CD4-positive, alpha-beta memory T cell (primary cell): ENCODE results near the gene FOXJ3. TPM values are rescaled to one million over a fixed set of nuclear protein-coding genes. Genes with fewer than 3 reads are reported as not detected.
A peak's percentile ranks its signal among the peaks of the same experiment; 100 is the strongest.

ENCODE experiments used
- CTCF ChIA-PET: fragments of 350-600 bp; sonication (Branson Sonifier 250); formaldehyde crosslinking; loops from one replicate; lab custom pipeline; 2021; ENCODE audit warnings: inconsistent platforms; ENCODE audit not compliant: partially characterized antibody; lab: Charles Lee
- POLR2A ChIA-PET: fragments of 350-600 bp; sonication (Branson Sonifier 250); formaldehyde crosslinking; loops from one replicate; lab custom pipeline; 2021; ENCODE audit not compliant: partially characterized antibody; lab: Charles Lee
- DNase-seq, 5 donors: peaks; one replicate each; pipeline versions ENCODE4 v3.0.0 to v3.0.0-alpha.2; 2020 to 2022; ENCODE audit warnings: mixed read lengths in 1 of 5
- H3K27ac ChIP-seq: one replicate; pipeline ENCODE4 v1.7.0; 2013; ENCODE audit warnings: low read depth, low read length
- H3K27me3 ChIP-seq: 2 replicates; pipeline ENCODE4 v1.7.0; 2013; ENCODE audit warnings: mild to moderate bottlenecking, low read length, moderate library complexity; ENCODE audit not compliant: insufficient read depth
- H3K36me3 ChIP-seq: 2 replicates; pipeline ENCODE4 v1.7.0; 2013; ENCODE audit warnings: mild to moderate bottlenecking, low read length, moderate library complexity; ENCODE audit not compliant: insufficient read depth
- H3K4me1 ChIP-seq: 2 replicates; pipeline ENCODE4 v1.7.0; 2013; ENCODE audit warnings: mild to moderate bottlenecking, low read length, moderate library complexity; ENCODE audit not compliant: insufficient read depth
- H3K4me3 ChIP-seq, 2 donors: one replicate each; pipeline ENCODE4 v1.7.0; 2013; ENCODE audit warnings: low read length in 2 of 2, mild to moderate bottlenecking in 1 of 2
- H3K9me3 ChIP-seq, 2 donors: one replicate each; pipeline ENCODE4 v1.7.0; 2013; ENCODE audit warnings: low read length in 2 of 2, control low read depth in 1 of 2; ENCODE audit not compliant: control insufficient read depth in 1 of 2
- H3K27ac Mint-ChIP-seq, 7 donors: one replicate each; pipeline ENCODE4 v1.8.0; 2020 to 2021; ENCODE audit warnings: mixed read lengths in 7 of 7, mild to moderate bottlenecking in 6 of 7, inconsistent platforms in 3 of 7, moderate library complexity in 3 of 7
- H3K27me3 Mint-ChIP-seq, 2 donors: one replicate each; pipeline ENCODE4 v1.8.0; 2020 to 2021; ENCODE audit warnings: mixed read lengths in 2 of 2
- H3K36me3 Mint-ChIP-seq, 2 donors: one replicate each; pipeline ENCODE4 v1.8.0; 2020 to 2021; ENCODE audit warnings: mixed read lengths in 2 of 2, inconsistent platforms in 1 of 2, mild to moderate bottlenecking in 1 of 2
- H3K4me1 Mint-ChIP-seq, 4 donors: one replicate each; pipeline ENCODE4 v1.8.0; 2020 to 2021; ENCODE audit warnings: mixed read lengths in 4 of 4, mild to moderate bottlenecking in 1 of 4
- H3K4me3 Mint-ChIP-seq, 8 donors: one replicate each; pipeline ENCODE4 v1.8.0; 2020 to 2021; ENCODE audit warnings: mixed read lengths in 8 of 8, mild to moderate bottlenecking in 7 of 8, moderate library complexity in 6 of 8, inconsistent platforms in 3 of 8
- H3K9me3 Mint-ChIP-seq, 8 donors: one replicate each; pipeline ENCODE4 v1.8.0; 2020 to 2021; ENCODE audit warnings: mixed read lengths in 8 of 8, mild to moderate bottlenecking in 5 of 8, inconsistent platforms in 3 of 8, moderate library complexity in 1 of 8
- intact Hi-C: fragments of 100-400 bp; cut with micrococcal nuclease; formaldehyde crosslinking; loops from one replicate; pipeline ENCODE4 v1.15.1; 2023
- polyA plus RNA-seq, 2 donors: library from polyadenylated mRNA; unstranded; fragments of 300-500 nt; fragmentation: Illumina TruSeq; gene quantifications; one replicate each; pipeline ENCODE4 v1.2.3, GENCODE V29; 2021
- total RNA-seq, 2 experiments: library from RNA; stranded (reverse); gene quantifications; one replicate each; pipeline ENCODE4 v1.2.3, GENCODE V29; 2021

The FOXJ3 gene
- total and polyA plus RNA-seq, 4 experiments from 2014 or later: 23.7 to 102 (median 72.0) TPM

GRCh38 chr1:42313970-42314369 is 21.1 kb downstream of the FOXJ3 start:
- Histone ChIP-seq H3K36me3 (peaks cover 6% of the 10 kb centered on the region), H3K4me3 (no peak overlapping the region), H3K27ac (no peak overlapping the region), H3K4me1 (peaks cover 76% of the 10 kb centered on the region), H3K27me3 (no peaks in the 10 kb centered on the region), H3K9me3 (no peaks in the 10 kb centered on the region)
- peaks cover 66 to 93% (median 83%) of the 10 kb centered on the region in 4 donors for H3K4me1 Mint-ChIP-seq
- peak overlapping the region in 1 of 7 donors; percentile 70 for H3K27ac Mint-ChIP-seq
- intact Hi-C loops: loop anchor here (2.0 to 10.0 kb wide), 2 partner anchors 143 to 261 kb away; partner anchors contain the start of genes PPCS and ZMYND12
- POLR2A ChIA-PET: interaction anchor here (0.8 to 1.4 kb wide), 2 partner anchors 20 to 32 kb away, joined by 3 read pairs; no protein-coding TSS in a partner anchor
- H3K27me3 Mint-ChIP-seq: no peaks in the 10 kb centered on the region
- CTCF ChIA-PET: no interaction called here
- DNase-seq: no peak
- peaks cover 0 to 2% (median 0%) of the 10 kb centered on the region in 8 donors for H3K9me3 Mint-ChIP-seq
- H3K4me3 Mint-ChIP-seq: peak overlapping the region in 1 of 8 donors; percentile 35
- peaks cover 16 to 18% of the 10 kb centered on the region in 2 donors for H3K36me3 Mint-ChIP-seq

- Histone ChIP-seq H3K27me3 (no peaks in the 10 kb centered on the region), H3K27ac (no peak overlapping the region), H3K4me1 (peaks cover 70% of the 10 kb centered on the region), H3K36me3 (peaks cover 6% of the 10 kb centered on the region), H3K9me3 (no peaks in the 10 kb centered on the region), H3K4me3 (no peak overlapping the region)
- Mint-ChIP-seq H3K27ac (peak overlapping the region in 2 of 7 donors; percentile 10 to 28), H3K9me3 (peaks cover 0 to 2% (median 0%) of the 10 kb centered on the region in 8 donors), H3K36me3 (peaks cover 22 to 27% of the 10 kb centered on the region in 2 donors), H3K4me3 (no peak overlapping the region), H3K4me1 (peaks cover 66 to 90% (median 80%) of the 10 kb centered on the region in 4 donors), H3K27me3 (no peaks in the 10 kb centered on the region)
- intact Hi-C loops: loop anchor here (10.0 kb wide), 1 partner anchor 262 kb away; no protein-coding TSS in a partner anchor
- ChIA-PET CTCF (no interaction called here), POLR2A (no interaction called here)
- DNase-seq: no peak
These were observed 22.3 kb downstream of the FOXJ3 start for GRCh38 chr1:42312576-42313212.

- POLR2A ChIA-PET: interaction anchor here (0.6 kb wide), 1 partner anchor 95 kb away, joined by 3 read pairs; no protein-coding TSS in a partner anchor
- Mint-ChIP-seq H3K4me1 (peaks cover 65 to 88% (median 74%) of the 10 kb centered on the region in 4 donors), H3K4me3 (no peak overlapping the region), H3K9me3 (peaks cover 0 to 2% (median 0%) of the 10 kb centered on the region in 8 donors), H3K27ac (no peak overlapping the region), H3K27me3 (no peaks in the 10 kb centered on the region), H3K36me3 (peaks cover 22 to 30% of the 10 kb centered on the region in 2 donors)
- Histone ChIP-seq H3K36me3 (peaks cover 6% of the 10 kb centered on the region), H3K4me3 (no peak overlapping the region), H3K9me3 (no peaks in the 10 kb centered on the region), H3K27me3 (no peaks in the 10 kb centered on the region), H3K27ac (no peak overlapping the region), H3K4me1 (peaks cover 64% of the 10 kb centered on the region)
- no peak for DNase-seq
- CTCF ChIA-PET: interaction anchor here (1.0 kb wide), 1 partner anchor 139 kb away, joined by 3 read pairs; no protein-coding TSS in a partner anchor
- intact Hi-C loops: loop anchor here (10.0 kb wide), 1 partner anchor 263 kb away; no protein-coding TSS in a partner anchor
These were observed 23.1 kb downstream of the FOXJ3 start for GRCh38 chr1:42311897-42312296.

- H3K4me1 Mint-ChIP-seq: peaks cover 60 to 86% (median 69%) of the 10 kb centered on the region in 4 donors
These were observed 23.9 kb downstream of the FOXJ3 start for GRCh38 chr1:42311138-42311537.

DNA sequence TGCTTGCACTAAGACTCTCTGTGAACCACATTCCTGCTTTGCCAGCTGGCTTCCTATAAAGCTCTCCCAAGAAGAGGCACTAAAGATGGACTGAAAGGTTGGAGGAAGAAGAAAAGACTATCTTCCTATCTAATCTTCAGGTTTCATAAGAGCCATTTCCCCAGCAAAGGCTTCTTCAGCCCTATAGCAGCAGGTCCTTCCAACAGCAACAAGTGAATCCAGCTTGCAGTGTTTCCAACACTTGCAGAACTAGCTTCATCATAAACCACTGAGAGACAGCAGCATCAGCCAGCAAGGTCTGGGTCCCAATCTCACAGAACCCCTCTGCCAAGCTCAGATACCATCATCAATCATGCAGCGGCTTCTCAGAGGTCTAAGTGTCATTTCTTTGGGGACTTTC is 28.1 kb downstream of the FOXJ3 start:
- intact Hi-C loops: no loop called here
- peaks cover 41 to 53% of the 10 kb centered on the region in 2 donors for H3K36me3 Mint-ChIP-seq
- peaks cover 0 to 3% (median under 1%) of the 10 kb centered on the region in 8 donors for H3K9me3 Mint-ChIP-seq
- CTCF ChIA-PET: interaction anchor here (1.0 kb wide), 1 partner anchor 38 kb away, joined by 3 read pairs; no protein-coding TSS in a partner anchor
- Histone ChIP-seq H3K4me3 (no peak overlapping the region), H3K27ac (no peak overlapping the region), H3K9me3 (no peaks in the 10 kb centered on the region), H3K36me3 (peaks cover 6% of the 10 kb centered on the region), H3K4me1 (peaks cover 22% of the 10 kb centered on the region), H3K27me3 (no peaks in the 10 kb centered on the region)
- H3K4me1 Mint-ChIP-seq: peaks cover 48 to 77% (median 57%) of the 10 kb centered on the region in 4 donors
- DNase-seq: no peak
- POLR2A ChIA-PET: no interaction called here
- no peak overlapping the region for H3K4me3 Mint-ChIP-seq
- H3K27me3 Mint-ChIP-seq: no peaks in the 10 kb centered on the region
- H3K27ac Mint-ChIP-seq: peak overlapping the region in 1 of 7 donors; percentile 21

More at GRCh38 chr1:42311138-42311537, 23.9 kb downstream of the FOXJ3 start:
- peak overlapping the region in 2 of 7 donors; percentile 6 to 69 for H3K27ac Mint-ChIP-seq
- DNase-seq: no peak
- H3K4me3 ChIP-seq: no peak overlapping the region
- no peak overlapping the region for H3K27ac ChIP-seq
- intact Hi-C loops: loop anchor here (10.0 kb wide), 1 partner anchor 264 kb away; no protein-coding TSS in a partner anchor
- H3K27me3 ChIP-seq: no peaks in the 10 kb centered on the region
- ChIA-PET POLR2A (interaction anchor here (0.6 to 0.7 kb wide), 2 partner anchors 9 to 96 kb away, joined by 3 read pairs; no protein-coding TSS in a partner anchor), CTCF (interaction anchor here (1.0 kb wide), 1 partner anchor 138 kb away, joined by 3 read pairs; no protein-coding TSS in a partner anchor)
- no peak overlapping the region for H3K4me3 Mint-ChIP-seq
- peaks cover 0 to 2% (median 0%) of the 10 kb centered on the region in 8 donors for H3K9me3 Mint-ChIP-seq
- H3K27me3 Mint-ChIP-seq: no peaks in the 10 kb centered on the region
- peaks cover 22 to 32% of the 10 kb centered on the region in 2 donors for H3K36me3 Mint-ChIP-seq
- peaks cover 60% of the 10 kb centered on the region for H3K4me1 ChIP-seq
- no peaks in the 10 kb centered on the region for H3K9me3 ChIP-seq
- peaks cover 6% of the 10 kb centered on the region for H3K36me3 ChIP-seq

- no peak overlapping the region for H3K27ac Mint-ChIP-seq
- DNase-seq: no peak
- H3K27me3 Mint-ChIP-seq: no peaks in the 10 kb centered on the region
- peaks cover 43 to 55% of the 10 kb centered on the region in 2 donors for H3K36me3 Mint-ChIP-seq
- Histone ChIP-seq H3K4me3 (no peak overlapping the region), H3K4me1 (peaks cover 15% of the 10 kb centered on the region), H3K9me3 (no peaks in the 10 kb centered on the region), H3K27ac (no peak overlapping the region), H3K36me3 (peaks cover 6% of the 10 kb centered on the region), H3K27me3 (no peaks in the 10 kb centered on the region)
- POLR2A ChIA-PET: no interaction called here
- peaks cover 0 to 10% (median 7%) of the 10 kb centered on the region in 8 donors for H3K9me3 Mint-ChIP-seq
- H3K4me1 Mint-ChIP-seq: peaks cover 37 to 74% (median 48%) of the 10 kb centered on the region in 4 donors
- H3K4me3 Mint-ChIP-seq: no peak overlapping the region
- CTCF ChIA-PET: no interaction called here
- intact Hi-C loops: no loop called here
These were observed 29.4 kb downstream of the FOXJ3 start for GRCh38 chr1:42305639-42306038.

DNA sequence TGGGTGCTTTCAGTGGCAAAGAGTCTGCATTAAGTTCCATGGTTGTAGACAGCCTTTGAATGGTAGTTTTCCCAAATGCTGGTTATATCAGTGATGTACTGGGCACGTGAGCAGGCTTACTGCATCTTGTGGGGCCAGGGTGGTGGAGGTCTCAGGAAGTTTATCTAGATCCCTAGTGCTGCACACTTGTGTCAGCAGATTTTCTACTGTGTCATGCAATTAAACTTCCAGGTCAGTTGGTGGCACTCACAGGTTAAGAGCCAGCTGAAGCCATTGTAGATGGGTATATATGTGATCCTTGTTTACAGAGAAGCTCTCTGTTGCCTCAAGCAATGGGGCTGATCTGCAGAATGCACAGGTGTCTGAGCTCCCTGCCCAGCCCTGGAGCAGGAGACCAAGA is 33.0 kb downstream of the FOXJ3 start:
- H3K27me3 ChIP-seq: no peaks in the 10 kb centered on the region
- no peaks in the 10 kb centered on the region for H3K9me3 ChIP-seq
- H3K4me1 Mint-ChIP-seq: peaks cover 43 to 83% (median 49%) of the 10 kb centered on the region in 4 donors
- peaks cover 29 to 41% of the 10 kb centered on the region in 2 donors for H3K36me3 Mint-ChIP-seq
- no peak overlapping the region for H3K4me3 ChIP-seq
- DNase-seq: no peak
- H3K4me1 ChIP-seq: peaks cover 20% of the 10 kb centered on the region
- no peak overlapping the region for H3K27ac Mint-ChIP-seq
- H3K27ac ChIP-seq: no peak overlapping the region
- CTCF ChIA-PET: interaction anchor here (1.3 kb wide), 1 partner anchor 129 kb away, joined by 3 read pairs; no protein-coding TSS in a partner anchor
- POLR2A ChIA-PET: interaction anchor here (0.7 kb wide), 1 partner anchor 9 kb away, joined by 3 read pairs; no protein-coding TSS in a partner anchor
- H3K4me3 Mint-ChIP-seq: peak overlapping the region in 1 of 8 donors; percentile 20
- no peaks in the 10 kb centered on the region for H3K27me3 Mint-ChIP-seq
- H3K36me3 ChIP-seq: no peaks in the 10 kb centered on the region
- intact Hi-C loops: no loop called here
- H3K9me3 Mint-ChIP-seq: peaks cover 0 to 10% (median 7%) of the 10 kb centered on the region in 8 donors
